ENCODE data around the gene NOSIP.

The NOSIP gene

GRCh38 chr19:49554701-49555181 is 25.6 kb downstream of the NOSIP start:
- DNase-seq (ENCODE audit: low read depth, low spot score): peak; percentile 90
- H3K4me3 ChIP-seq (ENCODE audit: low read length): no peak overlapping the region

DNA sequence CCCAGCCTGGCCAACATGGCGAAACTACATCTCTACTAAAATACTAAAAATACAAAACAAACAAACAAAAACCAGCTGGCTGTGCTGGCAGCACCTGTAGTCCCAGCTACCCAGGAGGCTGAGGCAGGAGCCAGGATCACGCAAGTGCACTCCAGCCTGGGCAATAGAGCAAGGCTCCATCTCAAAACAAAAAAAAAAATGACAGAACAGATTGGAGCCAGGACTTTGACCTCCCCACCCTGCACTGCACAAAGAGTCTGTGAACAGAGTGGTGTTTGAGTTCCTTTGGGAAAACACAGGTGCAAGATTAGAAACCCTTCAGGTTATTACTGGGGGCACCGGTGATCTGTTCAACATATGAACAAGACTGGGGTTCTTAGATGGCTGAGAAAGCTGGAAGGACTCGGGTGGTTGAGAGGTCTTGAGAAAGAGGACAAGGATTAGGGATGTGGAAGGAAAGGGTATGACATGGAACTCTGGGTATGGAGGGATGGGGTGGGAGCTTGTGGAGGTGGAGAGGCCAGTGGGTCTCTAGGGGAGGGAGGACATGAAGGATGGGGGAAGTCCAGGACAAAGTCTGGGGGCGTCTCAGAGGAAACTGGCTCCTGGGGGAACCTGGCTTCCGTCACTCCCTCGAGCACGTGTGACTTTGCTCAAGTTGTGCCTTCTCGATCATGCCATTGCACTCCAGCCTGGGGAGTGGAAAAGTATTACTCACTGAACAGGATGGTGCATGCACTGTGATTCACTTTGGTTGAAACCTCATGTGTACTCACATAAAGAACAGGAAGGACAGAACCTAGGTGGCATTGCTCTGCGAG is 26.7 kb downstream of the NOSIP start:
- no peak for DNase-seq (ENCODE audit: low read depth, low spot score)
- H3K4me3 ChIP-seq (ENCODE audit: low read length): no peak overlapping the region

DNA sequence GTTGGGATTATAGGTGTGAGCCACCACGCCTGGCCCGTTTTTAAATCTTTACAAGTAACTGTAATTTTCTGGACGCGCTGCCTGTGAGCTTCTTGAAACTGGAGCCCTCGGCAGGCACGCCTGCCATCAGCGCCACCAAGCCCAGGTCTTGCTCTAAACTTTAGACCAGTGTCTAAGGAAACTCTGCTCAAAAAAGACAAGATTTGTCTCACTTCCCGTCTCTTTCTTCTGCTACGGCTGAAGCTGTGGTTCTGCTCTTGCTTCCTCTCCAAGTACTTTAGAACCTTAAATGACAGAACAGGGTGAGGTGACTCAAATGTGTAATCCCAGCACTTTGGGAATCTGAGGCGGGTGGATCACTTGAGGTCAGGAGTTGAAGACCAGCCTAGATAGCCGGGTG is 27.6 kb downstream of the NOSIP start:
- H3K4me3 ChIP-seq (ENCODE audit: low read length): no peak overlapping the region
- DNase-seq (ENCODE audit: low read depth, low spot score): no peak

GRCh38 chr19:49551531-49551930 is 28.8 kb downstream of the NOSIP start:
- H3K4me3 ChIP-seq (ENCODE audit: low read length): no peak overlapping the region
- DNase-seq (ENCODE audit: low read depth, low spot score): no peak

DNA sequence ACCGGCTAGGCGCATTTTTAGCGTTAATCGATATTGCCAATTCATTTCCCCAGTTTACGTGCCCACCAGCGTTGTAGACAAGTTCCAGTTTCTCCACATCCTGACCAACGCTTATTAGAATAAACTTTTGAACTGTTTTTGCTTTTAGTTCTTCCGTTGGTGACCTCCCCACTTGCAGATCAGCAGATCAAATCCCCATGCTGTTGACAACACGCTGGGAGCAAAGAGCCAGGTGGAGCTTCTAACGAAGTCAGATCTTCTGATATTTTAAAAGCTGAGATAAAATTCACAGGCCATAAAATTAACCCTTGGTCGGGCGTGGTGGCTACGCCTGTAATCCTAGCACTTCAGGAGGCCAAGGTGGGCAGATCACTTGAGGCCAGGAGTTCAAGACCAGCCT is 31.3 kb downstream of the NOSIP start:
- no peak overlapping the region for H3K4me3 ChIP-seq (ENCODE audit: low read length)
- DNase-seq (ENCODE audit: low read depth, low spot score): peak; percentile 54

DNA sequence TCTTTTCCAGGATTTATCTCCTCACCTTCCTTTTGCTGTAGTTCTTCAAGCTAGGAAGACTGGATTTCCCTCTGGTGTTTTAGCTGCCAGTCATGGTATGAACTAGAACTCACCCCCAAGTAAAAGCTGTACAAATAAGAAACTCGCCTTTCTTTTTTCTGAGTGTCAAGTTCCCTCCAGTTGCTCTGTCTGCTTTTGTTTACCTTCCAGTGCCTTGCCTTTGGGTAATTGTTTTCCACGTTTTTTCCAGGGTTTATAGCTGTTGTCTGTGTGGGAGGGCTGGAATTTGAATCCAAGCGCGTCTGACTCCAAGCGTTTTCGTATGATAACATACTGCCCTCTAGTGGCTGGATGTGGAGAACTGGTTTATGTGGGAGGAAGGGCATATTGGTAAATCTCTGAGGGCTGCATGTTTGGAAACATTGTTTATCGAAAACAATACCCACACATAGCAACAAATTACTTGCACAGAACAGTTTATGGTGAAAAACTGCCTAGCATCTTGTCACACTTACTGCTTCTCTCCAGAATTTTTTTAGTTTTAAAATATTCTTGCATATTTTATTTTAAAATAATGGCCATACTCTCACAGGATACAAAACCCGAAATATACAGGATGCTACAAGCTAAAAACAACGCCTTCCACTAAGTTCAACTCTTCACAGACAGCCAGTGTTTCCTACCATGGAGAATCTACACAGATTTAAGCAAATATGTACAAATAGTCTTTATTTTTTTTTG is 33.4 kb downstream of the NOSIP start:
- peak; percentile 80 for DNase-seq (ENCODE audit: low read depth, low spot score)
- H3K4me3 ChIP-seq (ENCODE audit: low read length): peak overlapping the region; percentile 12; the same call in 1 of the 2 replicates

DNA sequence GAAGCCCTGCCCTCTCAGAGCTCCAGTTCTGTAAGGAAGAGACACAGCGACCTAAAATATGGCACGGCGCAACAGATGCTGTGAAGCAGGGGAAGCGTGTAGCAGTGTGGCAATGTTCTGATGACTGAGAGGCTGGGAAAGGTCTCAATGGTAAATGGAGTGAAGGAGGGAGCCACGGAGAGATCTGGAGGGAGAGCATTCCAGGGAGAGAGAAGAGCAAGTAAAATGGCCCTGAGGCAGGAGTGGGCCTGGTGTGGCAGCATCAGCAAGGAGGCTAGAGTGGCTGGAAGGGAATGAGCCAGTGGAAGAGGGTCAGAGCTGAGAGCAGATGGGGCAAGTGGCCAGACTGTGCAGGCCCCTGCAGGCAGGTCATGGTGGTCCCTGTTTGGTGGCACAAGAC is 36.2 kb downstream of the NOSIP start:
- no peak overlapping the region for H3K4me3 ChIP-seq (ENCODE audit: low read length)
- DNase-seq (ENCODE audit: low read depth, low spot score): no peak

GRCh38 chr19:49543032-49543431 is 37.3 kb downstream of the NOSIP start:
- H3K4me3 ChIP-seq (ENCODE audit: low read length): no peak overlapping the region
- DNase-seq (ENCODE audit: low read depth, low spot score): no peak

DNA sequence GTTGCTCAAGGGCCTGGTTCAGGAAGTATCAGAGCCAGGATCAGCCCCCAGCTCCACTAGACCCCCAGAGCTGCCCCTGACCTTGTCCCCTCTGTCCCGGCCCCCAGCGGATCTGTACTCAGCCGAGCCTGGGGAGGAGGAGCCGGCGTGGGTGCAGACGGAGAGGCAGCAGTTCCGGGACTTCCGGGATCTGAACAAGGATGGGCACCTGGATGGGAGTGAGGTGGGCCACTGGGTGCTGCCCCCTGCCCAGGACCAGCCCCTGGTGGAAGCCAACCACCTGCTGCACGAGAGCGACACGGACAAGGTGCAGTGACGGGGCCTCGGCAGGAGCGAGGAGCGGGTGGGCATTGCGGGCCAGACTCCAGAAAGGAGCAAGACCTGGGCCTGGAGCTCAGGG is 37.9 kb downstream of the NOSIP start:
- DNase-seq (ENCODE audit: low read depth, low spot score): no peak
- H3K4me3 ChIP-seq (ENCODE audit: low read length): no peak overlapping the region

- DNase-seq (ENCODE audit: low read depth, low spot score): no peak
Observed at GRCh38 chr19:49541914-49542313, 38.4 kb downstream of the NOSIP start.

GRCh38 chr19:49539192-49539952 is 41.0 kb downstream of the NOSIP start:
- DNase-seq (ENCODE audit: low read depth, low spot score): no peak
- no peak overlapping the region for H3K4me3 ChIP-seq (ENCODE audit: low read length)

More at GRCh38 chr19:49541914-49542313, 38.4 kb downstream of the NOSIP start:
- no peak overlapping the region for H3K4me3 ChIP-seq (ENCODE audit: low read length)

- H3K4me3 ChIP-seq (ENCODE audit: low read length): no peak overlapping the region
- DNase-seq (ENCODE audit: low read depth, low spot score): no peak
Observed at GRCh38 chr19:49538643-49539042, 41.7 kb downstream of the NOSIP start.

DNA sequence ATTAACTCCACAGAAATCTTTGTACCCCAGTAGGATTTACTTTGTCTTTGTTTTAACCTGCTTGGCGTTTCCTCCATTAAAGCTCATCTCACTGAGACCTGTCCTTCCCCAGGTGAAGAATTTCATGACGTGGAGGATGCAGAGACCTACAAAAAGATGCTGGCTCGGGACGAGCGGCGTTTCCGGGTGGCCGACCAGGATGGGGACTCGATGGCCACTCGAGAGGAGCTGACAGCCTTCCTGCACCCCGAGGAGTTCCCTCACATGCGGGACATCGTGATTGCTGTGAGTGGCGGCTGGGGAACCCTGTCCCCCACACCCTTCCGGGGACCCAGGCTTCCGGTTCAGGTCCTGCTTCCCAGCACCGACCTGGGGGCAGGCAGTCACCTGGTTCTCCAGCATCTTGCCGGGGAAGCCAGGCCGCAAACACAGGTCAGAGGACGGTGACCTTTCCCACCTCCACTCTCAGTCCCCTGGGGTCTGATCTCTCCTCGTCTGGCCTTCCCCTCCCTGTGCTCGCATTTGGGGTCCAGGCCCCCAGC is 43.4 kb downstream of the NOSIP start:
- no peak for DNase-seq (ENCODE audit: low read depth, low spot score)
- no peak overlapping the region for H3K4me3 ChIP-seq (ENCODE audit: low read length)

DNA sequence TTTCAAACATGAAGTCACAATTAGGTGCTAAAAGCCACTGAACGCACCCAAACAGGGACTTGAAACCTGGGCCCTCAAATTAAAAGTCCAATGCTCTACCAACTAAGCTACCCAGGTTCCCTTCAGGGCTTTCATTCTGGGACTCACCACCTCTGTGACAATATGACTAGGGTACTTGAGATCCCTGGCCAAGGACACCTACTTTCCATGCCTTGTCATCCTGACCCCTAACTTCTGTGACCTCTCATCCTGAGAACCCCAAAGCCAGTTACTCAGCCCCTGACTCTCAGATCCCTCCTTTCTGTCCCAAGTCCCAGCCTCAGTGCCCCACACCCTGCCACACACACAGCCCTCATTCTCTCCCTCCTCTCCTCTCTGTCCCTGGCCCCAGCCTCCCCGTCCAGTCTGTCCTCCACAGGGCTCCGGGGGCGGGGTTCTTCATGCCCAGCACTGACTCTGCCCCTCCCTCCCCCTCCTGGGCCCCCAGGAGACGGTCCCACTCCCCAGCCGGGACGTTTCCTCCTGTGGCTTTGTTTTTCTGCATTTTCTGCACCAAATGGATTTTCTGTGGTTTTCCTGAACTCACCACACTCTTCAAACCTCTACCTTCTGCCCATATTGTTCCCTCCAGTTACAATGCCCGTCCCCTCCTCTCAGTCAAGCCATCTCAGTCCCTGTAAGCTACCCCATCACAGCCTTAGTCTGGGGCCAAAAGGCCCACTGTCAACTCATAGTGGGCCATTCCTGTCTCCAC is 45.5 kb downstream of the NOSIP start:
- peak; percentile 62 for DNase-seq (ENCODE audit: low read depth, low spot score)
- H3K4me3 ChIP-seq (ENCODE audit: low read length): peak overlapping the region; percentile 47

- peak overlapping the region; percentile 47 for H3K4me3 ChIP-seq (ENCODE audit: low read length)
- DNase-seq (ENCODE audit: low read depth, low spot score): no peak
Observed at GRCh38 chr19:49533551-49534488, 46.5 kb downstream of the NOSIP start.

- DNase-seq (ENCODE audit: low read depth, low spot score): no peak
- no peak overlapping the region for H3K4me3 ChIP-seq (ENCODE audit: low read length)
Observed at GRCh38 chr19:49530708-49531107, 49.6 kb downstream of the NOSIP start.

DNA sequence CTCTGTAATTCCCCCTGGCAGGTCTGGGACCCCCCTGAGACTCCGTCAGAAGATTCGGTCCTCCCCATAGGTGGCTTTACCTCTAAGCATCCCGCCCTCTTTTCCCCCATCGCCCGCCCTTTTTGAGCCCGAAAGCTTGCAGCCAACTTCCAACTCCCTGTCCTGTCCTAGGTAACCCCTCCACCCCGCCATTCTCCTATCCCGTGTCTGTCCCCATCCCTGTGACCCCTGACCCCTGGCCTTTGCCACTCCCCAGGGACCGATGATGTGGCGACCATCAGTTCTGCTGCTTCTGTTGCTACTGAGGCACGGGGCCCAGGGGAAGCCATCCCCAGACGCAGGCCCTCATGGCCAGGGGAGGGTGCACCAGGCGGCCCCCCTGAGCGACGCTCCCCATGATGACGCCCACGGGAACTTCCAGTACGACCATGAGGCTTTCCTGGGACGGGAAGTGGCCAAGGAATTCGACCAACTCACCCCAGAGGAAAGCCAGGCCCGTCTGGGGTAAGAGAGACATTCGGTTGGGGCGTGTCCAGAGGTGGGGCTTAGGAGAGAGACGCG is 52.1 kb downstream of the NOSIP start:
- H3K4me3 ChIP-seq (ENCODE audit: low read length): peak overlapping the region; percentile 16
- no peak for DNase-seq (ENCODE audit: low read depth, low spot score)
